Cardiac fibroblast (primary cell): Measurements from ENCODE around the gene EHD3.

Experiments
- DNase-seq, 2 donors: peaks; one replicate each; pipeline versions ENCODE4 v3.0.0 to v3.0.0-alpha.2; 2010; ENCODE audit warnings: low read depth in 2 of 2
- H3K4me3 ChIP-seq, 2 donors: replicated peaks in 1 of 2; 1 replicate in 1 of 2; 2 replicates in 1 of 2; pipeline ENCODE4 v1.5.1; 2011; ENCODE audit warnings: low read depth in 2 of 2, low read length in 2 of 2, mild to moderate bottlenecking in 2 of 2, moderate library complexity in 1 of 2
- TF ChIP-seq, protein P1 (sequence below): IDR thresholded peaks from one replicate; pipeline ENCODE4 v1.5.1; 2011; ENCODE audit warnings: low read depth, mild to moderate bottlenecking, low read length, inconsistent platforms

EHD3 gene

GRCh38 chr2:31296641-31297287 lies 62.8 kb downstream of the EHD3 start:
- H3K4me3 ChIP-seq, result no peak overlapping the region
- peak; percentile 40 to 43 for DNase-seq
- TF ChIP-seq, protein P1, sequence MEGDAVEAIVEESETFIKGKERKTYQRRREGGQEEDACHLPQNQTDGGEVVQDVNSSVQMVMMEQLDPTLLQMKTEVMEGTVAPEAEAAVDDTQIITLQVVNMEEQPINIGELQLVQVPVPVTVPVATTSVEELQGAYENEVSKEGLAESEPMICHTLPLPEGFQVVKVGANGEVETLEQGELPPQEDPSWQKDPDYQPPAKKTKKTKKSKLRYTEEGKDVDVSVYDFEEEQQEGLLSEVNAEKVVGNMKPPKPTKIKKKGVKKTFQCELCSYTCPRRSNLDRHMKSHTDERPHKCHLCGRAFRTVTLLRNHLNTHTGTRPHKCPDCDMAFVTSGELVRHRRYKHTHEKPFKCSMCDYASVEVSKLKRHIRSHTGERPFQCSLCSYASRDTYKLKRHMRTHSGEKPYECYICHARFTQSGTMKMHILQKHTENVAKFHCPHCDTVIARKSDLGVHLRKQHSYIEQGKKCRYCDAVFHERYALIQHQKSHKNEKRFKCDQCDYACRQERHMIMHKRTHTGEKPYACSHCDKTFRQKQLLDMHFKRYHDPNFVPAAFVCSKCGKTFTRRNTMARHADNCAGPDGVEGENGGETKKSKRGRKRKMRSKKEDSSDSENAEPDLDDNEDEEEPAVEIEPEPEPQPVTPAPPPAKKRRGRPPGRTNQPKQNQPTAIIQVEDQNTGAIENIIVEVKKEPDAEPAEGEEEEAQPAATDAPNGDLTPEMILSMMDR, result no peak

GRCh38 chr2:31297751-31298150 lies 63.8 kb downstream of the EHD3 start:
- DNase-seq, result peak in 1 of 2 donors; percentile 55
- TF ChIP-seq, protein P1, result no peak
- H3K4me3 ChIP-seq, result no peak overlapping the region

- no peak overlapping the region for H3K4me3 ChIP-seq
- no peak for DNase-seq
- TF ChIP-seq, protein P1, result no peak
These were observed 65.6 kb downstream of the EHD3 start for GRCh38 chr2:31299547-31299946.

DNA sequence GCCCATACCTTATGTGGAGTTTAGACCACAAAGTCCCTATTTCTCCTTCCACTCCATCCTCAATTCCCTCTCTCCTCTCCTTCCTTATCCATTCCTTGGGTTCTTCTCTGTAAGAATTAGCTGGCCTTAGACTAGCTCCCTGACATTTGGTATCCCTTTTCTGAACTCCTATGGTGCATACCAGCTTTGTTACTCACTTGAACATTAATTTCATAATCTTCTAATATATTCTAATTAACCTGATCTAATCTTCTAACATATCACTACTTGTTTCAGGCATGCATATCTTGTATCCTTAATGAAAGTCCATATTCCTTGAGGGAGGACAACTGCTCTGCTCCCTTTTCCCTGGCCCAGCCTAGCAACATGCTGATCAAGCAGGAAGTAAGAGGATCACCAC lies 66.4 kb downstream of the EHD3 start:
- TF ChIP-seq, protein P1, result no peak
- no peak overlapping the region for H3K4me3 ChIP-seq
- no peak for DNase-seq

DNA sequence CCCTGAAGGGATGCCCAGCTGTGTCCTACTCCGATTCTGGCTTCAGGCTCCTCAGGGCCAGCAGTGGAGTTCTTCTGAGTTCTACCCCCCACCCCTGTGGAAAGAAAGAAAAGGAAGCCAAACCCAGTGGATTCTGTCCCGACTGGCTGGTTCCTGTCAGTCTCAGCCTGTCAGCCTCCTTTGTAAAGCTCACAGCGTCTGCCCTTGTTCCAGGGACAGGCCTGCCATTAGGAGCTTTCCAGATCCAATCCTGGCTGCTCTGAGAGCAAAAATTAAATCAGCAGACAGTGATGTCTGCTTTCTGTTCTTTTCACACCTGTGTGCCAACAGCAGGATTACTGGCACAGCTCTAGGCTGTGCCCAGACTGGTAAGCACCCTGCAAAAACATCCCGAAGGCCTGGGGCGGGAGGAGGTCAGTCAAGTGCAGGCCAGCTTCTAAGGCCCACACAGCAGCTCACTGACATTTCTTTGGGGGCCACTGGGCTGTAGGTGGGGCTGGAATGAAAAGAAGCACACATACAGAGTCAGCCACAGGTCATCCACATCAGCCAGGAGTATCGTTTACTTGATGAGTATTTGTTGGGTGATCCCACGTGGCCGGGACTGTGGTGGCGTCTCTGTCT lies 69.1 kb downstream of the EHD3 start:
- no peak for DNase-seq
- no peak overlapping the region for H3K4me3 ChIP-seq
- TF ChIP-seq, protein P1, result no peak

GRCh38 chr2:31304816-31305215 lies 70.9 kb downstream of the EHD3 start:
- no peak for DNase-seq
- TF ChIP-seq, protein P1, result no peak
- H3K4me3 ChIP-seq, result no peak overlapping the region
